HG02763 (cell line): Measurements from ENCODE around the gene VAMP5.
"Not testable (repeated sequence)": the region's sequence is repeated elsewhere in the genome, so short reads cannot be mapped to it uniquely, and the experiment has no call there.

Experiments
- ATAC-seq: cut with Tn5 transposase; IDR thresholded peaks from one replicate; pipeline ENCODE4 v1.9.1; 2021; ENCODE audit warnings: mild to moderate bottlenecking, moderate library complexity; ENCODE audit not compliant: unreplicated experiment

VAMP5 gene

DNA sequence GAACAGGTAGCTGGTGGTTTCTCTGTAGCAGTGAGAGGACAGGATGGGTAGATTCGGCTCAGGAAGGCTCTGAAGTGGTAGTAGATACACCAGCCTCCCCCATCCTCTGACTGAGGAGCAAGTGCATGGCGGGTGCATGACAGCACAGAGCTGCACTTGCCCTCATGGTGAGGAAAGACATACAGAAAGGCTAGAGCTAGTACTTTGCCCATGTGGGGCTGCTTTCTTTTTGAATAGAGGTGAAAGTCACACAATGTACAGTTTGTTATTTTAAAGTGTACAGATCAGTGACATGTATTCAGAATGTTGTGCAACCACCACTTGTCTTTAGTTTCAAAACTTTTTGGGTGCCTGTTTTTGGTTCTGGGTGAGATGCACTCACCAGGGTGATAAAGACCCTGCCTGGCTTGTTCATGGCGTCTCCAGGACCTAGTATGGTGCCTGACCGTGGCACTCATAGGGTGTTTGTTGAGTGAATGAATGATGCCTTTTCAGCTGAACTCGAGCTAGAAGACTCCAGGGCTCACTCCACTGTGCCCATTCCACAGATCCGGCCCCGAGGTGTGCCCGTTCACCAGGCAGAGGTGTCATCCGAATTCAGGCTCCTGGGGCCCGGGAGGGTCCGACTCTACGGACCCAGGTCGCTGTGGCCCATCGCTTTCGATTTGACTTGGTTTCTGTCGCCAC, 421 bp upstream of the VAMP5 start:
- peak; percentile 15 for ATAC-seq

DNA sequence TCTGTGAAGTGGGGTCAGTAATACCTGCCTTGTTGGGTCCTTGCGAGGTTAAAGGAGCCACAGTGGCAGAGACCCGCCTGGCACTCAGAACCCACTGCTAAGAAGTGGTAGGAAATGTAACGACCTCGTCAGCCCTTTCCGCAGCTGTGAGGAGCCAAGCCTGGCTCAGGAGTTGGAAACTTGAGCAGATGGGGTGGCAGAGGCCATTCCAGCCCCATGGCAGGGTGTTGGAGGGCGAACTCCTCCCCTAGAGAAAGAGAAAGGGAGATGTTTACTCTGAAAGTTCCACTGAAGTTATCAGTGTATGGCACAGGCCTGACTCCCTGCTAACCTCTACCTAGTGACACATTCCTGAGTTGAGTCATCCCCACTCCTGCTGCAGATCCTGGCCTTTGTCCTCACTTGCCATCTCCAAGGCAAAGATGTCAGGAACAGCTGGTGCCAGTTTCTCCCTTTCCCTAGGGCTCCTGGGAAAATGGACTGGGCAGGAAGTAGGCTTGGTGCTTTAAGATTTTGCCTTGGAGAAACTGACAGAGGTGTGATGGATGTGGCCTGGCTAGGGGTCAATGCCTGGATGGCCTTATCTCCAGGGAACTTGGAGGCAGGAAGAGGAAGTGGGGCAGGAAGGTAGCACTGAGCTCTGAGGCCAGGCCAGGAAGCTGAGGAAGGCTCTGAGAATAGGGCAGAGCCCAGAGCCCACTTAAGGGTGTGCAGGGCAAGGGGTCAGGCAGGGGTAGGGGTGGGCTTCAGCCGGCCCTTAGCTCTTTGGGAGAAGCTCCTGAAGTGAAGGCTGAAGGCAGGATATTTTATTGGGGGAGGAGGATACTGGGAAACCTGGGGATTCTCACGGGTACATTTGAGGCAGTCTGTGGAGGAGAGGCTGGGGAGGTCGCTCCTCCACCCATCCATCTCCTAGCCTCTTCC, 888 bp downstream of the VAMP5 start:
- no peak for ATAC-seq

DNA sequence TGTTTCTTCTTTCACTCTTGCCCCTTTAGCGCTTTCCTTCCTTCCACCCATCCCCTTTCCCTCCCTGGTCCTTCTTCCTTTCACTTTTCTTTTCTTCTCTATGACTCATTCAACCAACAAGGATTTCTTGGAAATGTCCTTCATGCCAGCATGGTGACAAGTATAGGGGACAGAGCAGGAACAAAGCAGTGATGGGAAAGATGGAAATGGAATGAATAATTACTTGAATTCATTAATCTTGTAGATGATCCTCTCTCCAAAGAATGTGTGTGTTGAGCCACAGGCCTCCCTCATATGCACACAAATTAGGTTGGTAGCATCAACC, 1.5 kb downstream of the VAMP5 start:
- no peak for ATAC-seq

DNA sequence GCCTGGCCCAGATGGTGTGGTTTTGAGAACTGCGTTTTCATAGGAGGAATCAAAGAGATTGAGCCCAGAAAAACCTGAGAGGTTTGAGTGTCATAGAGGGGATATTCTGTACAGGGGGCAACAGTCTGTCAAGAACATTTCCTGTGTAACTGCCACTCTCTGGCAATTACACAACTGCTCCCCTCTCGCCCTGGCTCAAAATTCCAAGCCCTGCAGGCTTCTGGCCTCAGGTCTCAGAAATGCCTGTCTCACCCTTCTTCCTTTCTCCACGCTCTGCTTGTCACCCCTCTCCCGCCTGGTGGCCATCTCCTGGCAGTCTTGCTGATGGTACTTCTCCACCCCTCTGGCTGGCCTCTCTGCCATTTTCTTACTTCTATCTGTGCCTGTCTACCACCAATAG, 4.0 kb downstream of the VAMP5 start:
- ATAC-seq, result no peak

DNA sequence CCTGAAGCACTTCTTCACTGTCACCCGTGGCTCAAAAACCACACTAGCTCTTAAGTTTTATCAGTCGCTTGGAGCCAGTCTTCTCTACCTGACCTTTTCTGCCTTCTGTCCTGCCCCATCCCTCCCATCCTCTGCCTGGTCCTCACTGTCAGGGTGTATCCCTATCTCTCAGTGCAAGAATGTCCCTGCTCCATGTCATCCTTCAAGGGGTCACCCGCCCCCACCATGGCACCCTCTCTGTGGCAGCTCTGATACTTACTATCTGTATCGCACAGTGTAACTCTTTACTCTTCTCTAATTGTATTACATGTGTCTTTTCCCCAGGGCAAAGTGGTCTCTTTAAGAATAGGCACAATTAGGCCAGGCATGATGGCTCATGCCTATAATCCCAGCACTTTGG, 4.4 kb downstream of the VAMP5 start:
- no peak for ATAC-seq

DNA sequence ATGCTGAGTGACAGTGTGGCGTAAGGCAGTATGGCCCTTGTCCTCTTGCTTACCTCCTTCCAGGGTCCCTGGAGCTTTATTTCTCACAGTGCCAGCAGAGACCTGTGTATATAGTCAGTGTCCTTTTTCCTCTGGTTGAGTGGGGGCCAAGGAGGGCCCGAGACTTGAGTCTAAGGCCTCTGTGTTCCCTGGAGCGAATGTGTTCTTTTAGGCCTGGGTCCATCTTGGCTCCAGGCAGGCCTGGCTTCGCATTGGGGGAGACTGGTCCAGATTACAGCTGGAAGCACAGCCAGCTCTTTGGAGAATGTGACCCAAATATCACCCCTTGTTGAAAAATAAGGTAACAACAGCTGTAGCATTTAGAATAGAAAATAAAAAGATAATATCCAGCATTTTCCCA, 5.0 kb downstream of the VAMP5 start:
- no peak for ATAC-seq

DNA sequence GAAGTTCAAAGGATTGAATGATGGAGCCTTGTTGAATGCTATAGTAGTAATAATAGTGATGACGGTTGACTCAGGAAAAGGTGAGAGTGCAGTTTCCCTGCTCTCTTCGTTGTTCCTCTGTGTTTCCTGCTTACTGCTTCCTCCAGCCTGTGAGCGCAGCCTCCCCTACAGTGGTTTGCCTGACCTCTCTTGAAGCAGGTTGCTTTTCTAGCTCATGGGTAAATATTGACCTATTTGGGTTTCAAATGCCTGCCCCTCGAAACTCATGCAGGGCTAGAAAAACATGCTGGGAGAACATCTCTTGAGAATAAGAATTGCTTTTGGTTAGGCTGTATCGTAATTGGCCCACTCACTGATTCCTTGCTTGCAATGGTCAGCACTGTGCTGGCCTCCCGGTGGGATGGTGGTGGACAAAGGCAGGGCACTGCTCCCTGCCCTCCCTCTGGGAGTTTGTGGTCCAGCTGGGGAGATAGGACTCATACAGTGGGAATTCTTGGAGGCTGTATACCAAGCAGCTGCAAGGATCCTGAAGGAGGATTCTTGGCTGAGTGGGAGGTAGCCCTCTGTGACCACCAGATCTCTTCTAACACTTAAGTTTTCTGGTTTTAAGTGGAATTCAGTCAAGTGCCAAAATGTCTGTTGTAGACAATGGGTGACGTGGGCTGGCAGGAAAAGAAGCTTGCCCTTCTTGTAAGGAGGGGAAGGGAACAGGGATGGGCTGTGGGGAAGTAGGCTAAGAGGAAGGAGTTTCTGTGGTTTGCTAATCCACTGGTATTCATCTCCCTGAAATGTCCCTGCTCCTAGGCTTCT, 6.0 kb downstream of the VAMP5 start:
- no peak for ATAC-seq

DNA sequence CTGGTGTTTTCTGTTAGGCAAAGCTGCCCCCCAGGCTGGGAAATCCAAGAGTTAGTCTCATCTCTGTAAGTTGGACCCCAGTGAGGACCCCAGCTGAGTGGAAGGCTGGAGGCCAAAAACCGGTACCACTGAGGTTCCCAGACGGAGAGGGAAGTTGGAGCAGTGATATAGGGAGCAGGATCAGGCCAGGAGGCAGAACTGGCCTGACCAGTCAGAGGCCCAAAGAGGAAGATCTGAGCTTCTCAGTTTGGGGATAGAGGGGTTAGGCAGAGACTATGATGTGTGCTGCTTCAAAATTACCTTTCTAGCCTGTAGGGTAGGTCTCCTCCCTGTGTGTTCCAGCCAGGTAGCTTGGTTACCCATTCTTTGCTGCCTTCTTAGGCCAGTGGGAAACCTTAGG, 6.7 kb downstream of the VAMP5 start:
- ATAC-seq, result no peak

DNA sequence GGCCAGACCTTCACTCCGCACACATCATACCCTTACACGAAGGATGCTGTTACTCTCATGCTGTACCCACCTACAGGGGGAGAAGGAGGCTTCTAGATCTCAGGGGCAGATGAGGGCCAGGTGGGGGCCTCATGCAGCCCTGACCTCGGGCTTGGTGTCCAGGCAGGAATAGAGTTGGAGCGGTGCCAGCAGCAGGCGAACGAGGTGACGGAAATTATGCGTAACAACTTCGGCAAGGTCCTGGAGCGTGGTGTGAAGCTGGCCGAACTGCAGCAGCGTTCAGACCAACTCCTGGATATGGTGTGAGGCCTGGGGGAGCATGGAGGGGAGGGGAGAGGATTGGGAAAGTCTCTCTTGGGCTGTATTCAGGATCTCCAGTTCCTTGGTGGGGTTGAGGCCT, 7.3 kb downstream of the VAMP5 start:
- ATAC-seq, result no peak

DNA sequence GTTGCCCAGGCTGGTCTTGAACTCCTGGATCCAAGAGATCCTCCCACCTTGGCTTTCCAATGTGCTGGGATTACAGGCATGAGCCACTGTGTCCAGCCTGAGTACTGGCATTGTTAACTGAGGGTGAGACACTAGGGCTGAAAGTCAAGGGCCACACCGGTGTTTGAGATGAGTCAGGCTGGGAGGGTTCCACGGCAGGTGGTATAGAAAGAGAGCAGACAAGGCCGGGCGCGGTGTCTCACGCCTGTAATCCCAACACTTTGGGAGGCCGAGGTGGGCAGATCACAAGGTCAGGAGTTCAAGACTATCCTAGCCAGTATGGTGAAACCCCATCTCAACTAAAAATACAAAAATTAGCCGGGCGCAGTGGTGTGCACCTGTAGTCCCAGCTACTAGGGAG, 8.1 kb downstream of the VAMP5 start:
- not testable (repeated sequence) for ATAC-seq

DNA sequence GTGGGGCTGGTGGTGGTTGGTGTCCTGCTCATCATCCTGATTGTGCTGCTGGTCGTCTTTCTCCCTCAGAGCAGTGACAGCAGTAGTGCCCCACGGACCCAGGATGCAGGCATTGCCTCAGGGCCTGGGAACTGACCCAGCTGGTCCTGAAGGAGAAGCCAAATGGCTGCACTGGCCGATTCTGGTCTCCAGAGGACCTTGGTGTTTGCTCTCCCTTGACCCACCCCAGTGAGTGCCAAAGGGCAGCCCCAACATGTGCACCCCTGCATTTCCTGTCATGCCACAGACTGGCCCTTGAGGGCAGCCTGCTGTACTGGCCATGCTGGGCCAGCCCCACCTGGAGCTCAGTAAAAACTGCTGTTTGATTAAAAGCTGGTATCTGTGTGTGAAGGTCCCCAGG, 8.8 kb downstream of the VAMP5 start:
- ATAC-seq, result no peak

DNA sequence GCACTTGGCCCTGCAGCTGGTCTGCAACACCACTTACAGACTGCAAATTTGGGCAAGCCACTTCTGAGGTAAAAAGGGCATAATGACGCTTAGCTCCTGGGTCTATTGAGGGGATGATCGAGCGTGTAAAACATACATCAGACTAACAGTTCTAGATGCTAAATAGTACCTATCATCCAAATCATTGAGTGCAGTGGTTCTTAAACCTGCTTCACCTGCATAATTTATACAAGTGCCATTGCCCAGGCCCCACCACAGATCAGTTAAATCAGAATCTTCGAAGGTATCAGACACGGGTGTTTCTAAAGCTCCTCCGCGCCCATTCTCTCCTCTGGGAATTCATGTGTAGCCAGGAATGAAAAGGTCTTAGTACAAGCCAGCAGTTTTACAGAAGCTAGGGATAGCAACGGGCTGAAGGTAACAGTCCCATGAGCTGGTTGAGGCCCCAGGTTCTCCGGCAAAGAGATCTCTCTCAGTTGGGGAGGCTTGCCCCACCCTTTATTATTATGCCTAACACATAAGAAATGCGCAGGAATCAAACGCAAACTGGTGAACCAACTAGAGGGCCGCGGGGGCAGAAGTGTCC, 10.6 kb downstream of the VAMP5 start:
- ATAC-seq, result no peak

DNA sequence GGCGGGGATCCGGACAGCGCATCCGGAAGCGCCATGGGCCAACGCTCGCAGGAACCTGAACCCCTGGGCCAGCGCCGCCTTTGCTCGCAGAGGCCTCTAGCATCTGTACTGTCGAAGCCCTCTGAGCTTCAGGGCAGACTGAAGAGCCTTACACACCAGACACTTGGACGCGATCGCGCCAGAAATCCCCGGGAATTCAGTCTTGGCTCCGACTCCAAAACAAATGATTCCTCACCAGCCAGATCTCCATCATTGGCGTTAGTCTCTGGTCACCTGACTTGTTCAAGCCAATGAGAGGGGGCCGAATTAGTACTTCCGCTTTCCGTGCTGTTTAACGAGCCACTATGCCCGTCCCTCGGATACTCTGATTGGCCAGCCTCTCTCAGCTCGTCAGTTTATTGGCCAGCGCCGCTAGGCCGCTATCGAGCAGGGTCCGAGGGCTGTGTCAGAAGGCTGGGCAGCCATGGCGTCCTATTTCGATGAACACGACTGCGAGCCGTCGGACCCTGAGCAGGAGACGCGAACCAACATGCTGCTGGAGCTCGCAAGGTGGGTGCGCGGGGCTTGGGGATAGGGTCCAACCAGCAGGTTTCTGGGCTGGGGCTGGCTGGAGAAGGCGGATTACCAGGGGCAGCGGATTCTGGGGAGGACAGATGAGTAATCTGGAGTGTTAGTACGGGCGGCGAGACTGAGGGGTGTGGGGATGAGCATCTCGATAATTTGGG, 11.2 kb downstream of the VAMP5 start, which contains the start of gene RNF181:
RNF181 (plus strand) TSS at position 445 of the 725 bp plus-strand sequence; CDS start at position 464, 19 bp downstream.
- peak; percentile 98 for ATAC-seq

DNA sequence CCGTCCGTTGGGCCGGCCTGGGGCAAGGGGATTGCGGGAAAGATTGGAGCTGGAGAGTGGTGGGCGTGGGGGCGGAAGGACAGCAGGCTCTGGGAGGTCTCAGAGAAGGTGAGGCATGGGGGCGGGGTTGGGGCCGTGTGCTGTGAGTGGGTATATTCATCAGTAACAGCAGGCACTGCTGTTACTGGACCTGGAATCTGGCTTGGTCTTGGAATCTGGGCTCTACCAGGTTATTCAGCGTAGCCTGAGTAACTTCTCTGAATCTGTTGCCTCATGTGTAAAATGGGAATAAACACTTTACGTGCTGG, 11.7 kb downstream of the VAMP5 start:
- no peak for ATAC-seq

DNA sequence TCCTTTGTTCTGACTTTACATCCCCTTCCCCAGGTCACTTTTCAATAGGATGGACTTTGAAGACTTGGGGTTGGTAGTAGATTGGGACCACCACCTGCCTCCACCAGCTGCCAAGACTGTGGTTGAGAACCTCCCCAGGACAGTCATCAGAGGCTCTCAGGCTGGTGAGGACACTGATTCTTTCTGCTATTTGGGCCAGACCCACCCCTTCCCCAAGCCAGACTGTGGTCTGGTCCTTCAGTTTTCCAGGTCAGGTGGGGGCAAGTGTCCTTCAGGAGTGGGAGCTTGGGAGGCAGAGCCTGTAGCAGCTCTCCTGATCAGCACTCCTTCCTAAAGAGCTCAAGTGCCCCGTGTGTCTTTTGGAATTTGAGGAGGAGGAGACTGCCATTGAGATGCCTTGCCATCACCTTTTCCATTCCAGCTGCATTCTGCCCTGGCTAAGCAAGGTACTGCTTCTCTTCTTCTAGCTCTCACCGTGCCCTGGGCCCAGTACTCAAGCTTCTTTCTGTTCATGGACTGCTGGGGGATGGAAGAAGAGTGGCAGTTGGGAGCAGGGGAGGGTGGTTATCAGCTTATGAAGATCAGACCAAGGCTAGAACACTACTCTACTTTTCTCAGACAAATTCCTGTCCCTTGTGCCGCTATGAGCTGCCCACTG, 12.4 kb downstream of the VAMP5 start:
- ATAC-seq, result no peak

DNA sequence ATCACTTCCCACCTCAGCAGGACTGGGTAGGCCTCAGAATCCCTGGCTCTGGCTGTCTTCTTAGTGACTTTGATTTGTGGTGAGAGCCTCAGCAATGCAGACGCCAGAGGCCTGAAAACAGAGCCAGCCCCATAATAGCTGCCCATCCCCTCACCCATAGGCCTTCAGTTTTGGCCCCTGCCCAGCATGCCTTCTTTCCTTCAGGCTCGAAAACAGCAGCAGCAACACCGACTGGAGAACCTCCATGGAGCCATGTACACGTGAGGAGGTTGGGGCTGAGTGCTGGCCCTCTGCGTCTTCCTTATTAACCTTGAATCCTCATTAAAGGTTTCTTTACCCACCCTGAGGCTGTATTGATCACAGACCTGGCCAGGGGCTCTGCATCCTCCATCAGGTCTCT, 13.0 kb downstream of the VAMP5 start:
- no peak for ATAC-seq

DNA sequence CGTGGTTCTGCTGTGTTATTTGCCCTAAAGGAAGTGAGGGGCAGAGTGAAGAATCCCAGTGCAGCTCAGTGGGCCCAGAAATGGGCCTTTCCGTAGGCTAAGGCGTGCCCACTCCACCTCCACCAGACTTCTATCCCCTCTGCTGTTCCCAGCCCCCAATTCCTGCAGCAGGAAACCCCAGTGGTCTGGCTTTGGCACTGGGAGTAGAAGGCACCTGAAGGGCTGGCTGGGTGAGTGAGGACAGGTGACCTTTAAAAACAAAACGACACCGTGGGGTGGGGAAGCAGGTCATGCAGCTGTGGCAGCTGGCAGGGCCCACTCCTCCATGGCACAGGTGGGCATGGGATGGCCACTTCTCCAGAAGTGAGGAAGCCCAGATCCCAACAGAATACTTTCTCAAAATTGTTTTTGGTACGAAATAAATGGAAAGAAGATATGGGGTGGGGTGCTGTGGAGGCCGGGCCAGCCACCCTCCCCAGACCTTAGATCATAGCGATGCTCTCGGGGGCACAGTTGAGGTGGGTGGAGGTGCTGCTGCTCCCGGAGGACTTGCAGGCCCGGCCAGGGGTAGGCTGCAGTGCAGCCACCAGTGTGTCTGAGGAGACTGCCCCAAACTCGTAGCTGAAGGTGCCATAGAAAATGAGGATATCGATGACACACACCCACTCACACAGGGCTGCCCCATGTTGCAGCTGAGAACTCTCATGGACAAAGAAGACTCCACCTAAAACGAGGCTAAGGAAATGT, 14.5 kb downstream of the VAMP5 start:
- no peak for ATAC-seq

DNA sequence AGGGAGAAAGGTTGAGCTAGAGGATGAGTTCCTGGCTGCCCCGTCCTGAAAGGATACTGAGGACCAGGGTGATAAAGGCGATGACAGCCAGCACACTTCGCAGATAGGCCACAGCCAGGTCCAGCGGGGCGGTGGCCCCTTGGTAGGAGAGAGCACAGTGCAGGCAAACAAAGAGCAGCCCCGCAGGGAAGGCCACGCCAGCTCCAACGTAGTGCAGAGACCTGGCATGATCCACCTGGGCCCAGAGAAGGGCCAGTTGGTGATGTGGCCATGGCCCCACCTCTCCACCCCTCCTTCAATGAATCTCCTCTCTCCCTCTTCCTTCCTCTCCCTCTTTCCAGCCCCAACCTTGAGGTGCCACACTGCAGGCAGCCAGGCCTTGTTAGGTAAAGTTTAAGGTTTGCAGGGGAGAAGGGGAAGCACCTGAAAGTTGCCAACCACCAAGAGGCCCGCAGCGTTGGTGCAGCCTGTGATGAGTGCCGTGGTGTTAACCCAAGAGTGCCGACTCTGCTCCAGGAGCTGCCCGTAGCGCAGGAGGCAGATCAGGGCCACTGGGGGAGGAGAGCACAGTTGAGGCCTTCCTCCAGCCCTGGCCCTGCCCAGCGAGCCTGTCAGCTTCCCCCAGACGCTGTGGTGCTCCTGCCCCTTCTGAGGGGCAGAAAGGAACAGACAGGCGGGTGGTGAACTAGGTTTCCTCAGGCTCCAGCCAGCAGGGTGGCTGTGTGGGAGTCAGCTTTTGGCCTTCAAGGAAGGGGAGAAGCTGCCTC, 15.4 kb downstream of the VAMP5 start:
- ATAC-seq, result no peak

DNA sequence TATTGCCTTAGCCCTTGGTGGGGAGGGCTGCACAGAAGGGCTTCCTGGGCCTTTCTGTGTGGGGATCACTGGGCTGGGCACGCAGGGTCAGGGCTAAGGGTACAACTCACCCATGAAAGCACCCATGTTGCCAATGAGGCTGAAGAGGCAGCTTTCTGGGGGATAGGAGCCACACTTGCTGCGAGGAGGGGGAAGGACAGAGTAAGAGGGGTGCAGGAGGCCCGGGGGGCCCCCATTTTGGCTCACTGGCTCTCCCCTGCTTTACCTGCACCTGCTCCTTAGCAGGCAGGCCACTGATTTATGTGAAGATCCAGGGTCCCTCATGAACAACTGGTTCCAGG, 16.0 kb downstream of the VAMP5 start:
- no peak for ATAC-seq
